ENCODE measurements around the gene CCP110.

CCP110 gene

DNA sequence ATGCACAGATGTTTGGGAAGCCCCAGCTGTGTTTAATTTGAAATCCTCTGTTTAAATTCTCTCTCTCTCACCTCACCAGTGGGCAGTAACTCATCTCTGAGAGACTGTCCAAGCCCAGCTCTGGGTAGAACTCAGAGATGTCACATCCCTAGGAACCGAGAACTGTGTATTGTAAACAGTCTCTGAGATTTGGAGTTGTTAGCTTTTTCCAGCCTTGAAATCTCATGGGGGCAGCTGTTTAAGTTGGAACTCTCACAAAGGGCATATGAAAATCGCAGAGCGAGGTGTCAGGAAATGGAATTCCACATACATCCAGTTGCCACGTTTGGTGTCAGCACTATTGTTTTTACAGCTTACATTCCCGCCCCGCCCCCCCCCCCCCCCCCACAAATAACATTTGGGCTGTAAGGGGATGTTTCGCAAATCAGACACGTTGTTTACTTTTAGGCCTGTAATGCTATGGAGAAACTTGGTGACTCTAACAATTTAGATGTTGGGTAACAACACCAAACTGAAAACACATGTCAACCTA lies 66.1 kb downstream of the CCP110 start:
- H3K27ac ChIP-seq, result no peak overlapping the region
- TF ChIP-seq, protein P1, sequence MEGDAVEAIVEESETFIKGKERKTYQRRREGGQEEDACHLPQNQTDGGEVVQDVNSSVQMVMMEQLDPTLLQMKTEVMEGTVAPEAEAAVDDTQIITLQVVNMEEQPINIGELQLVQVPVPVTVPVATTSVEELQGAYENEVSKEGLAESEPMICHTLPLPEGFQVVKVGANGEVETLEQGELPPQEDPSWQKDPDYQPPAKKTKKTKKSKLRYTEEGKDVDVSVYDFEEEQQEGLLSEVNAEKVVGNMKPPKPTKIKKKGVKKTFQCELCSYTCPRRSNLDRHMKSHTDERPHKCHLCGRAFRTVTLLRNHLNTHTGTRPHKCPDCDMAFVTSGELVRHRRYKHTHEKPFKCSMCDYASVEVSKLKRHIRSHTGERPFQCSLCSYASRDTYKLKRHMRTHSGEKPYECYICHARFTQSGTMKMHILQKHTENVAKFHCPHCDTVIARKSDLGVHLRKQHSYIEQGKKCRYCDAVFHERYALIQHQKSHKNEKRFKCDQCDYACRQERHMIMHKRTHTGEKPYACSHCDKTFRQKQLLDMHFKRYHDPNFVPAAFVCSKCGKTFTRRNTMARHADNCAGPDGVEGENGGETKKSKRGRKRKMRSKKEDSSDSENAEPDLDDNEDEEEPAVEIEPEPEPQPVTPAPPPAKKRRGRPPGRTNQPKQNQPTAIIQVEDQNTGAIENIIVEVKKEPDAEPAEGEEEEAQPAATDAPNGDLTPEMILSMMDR (conservative IDR thresholded peaks at IDR 0.05), result no peak

DNA sequence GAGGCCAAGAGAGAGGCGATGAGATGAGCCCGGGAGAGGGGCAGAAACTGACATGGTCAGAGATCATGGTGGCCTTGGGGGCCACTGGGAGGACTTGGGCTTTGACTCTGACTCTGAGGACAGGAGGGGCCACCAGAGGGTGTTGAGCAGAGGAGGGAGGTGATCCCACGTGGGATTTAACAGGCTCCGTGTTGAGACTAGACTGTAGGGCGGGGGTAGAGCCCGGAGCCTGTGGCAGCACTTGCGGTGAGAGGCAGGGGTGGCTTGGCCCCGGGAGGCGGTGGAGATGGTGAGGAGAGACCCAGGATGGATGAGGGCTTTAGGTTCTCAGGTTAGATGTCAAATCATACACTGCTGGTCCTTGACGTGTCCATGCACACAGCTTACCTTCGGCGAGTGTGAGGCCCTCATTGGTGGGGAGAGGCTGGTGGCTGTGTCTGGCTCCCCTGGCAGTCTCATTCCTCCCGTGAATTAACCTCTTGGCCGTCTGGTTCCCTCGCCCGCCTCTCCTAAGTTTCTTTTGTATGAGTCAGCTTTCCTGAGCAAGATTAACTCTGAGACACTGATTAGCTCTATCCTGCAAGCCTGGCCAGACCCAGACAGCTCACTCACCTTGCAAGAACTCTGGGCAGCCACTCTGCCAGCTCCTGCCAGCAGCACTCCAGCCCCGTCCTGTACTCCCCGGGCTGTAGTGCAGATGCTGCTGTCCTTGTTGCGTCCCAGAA lies 71.5 kb downstream of the CCP110 start:
- TF ChIP-seq, protein P1 (conservative IDR thresholded peaks at IDR 0.05), result no peak
- no peak overlapping the region for H3K27ac ChIP-seq

DNA sequence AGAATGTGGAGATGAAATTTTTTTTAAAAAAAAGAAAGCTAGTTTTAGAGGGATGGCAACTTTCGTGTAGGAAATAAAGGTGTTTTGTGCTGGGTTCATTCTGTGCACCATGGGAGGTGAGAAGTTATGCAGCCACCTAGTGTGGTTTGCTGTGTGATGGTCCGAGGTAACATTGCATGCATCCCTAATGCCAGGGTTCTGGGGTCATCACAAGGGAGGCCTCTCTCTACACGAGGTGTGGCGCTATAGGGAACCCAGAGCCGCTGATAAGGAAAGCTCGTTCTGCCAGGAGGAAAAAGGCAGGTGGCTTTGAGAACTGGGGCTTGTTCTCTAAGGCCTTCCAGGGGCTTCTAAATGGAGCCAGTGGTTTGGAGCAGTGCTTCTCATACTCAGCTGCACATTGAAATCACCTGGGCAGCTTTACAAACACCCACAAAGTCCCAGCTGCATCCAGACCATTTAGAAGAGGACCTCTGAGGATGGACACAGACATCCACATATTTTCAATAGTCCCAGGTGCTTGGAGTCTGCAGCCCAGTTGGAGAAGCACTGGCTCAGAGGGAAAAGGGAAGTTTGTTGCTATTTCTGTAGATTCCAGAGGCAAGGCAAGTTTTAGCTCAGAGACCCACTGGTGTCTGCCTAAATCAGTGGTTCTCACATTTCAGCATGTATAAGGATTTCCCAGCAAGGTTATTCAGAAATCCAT lies 75.2 kb downstream of the CCP110 start:
- no peak overlapping the region for H3K27ac ChIP-seq
- TF ChIP-seq, protein P1 (conservative IDR thresholded peaks at IDR 0.05), result no peak

DNA sequence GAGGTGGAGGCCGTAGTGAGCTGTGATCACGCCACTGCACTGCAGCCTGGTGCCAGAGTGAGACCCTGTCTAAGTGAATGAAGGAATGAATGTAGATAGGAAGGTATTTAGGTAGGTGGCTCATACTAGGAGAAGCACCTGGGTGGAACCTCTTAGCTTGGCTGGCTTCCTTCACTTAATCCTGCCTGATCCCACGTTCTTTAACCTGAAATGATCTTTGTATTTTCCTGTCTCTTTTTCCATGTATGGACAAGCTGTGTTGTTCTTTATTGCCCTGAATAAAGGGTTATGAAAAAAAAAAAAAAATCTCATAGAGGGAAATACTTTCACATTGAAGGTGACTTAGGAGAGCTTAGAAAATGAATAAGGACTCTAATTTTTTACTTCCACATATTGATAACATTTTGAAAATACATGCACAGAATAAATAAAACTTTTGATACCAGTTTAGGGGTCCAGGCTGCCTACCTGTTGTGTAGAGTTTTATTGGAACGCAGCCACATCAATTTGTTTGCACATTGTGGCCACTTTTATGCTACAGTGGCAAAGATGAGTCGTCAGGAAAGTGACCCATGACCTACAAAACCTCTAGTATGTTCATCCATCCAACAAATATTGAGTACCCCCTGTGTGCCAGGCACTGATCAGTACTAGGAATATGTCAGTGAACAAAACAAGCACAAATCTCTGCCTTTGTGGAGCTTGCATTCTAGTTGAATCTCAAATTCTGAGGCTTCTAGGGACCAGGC lies 76.4 kb downstream of the CCP110 start:
- H3K27ac ChIP-seq, result no peak overlapping the region
- TF ChIP-seq, protein P1 (conservative IDR thresholded peaks at IDR 0.05), result no peak

DNA sequence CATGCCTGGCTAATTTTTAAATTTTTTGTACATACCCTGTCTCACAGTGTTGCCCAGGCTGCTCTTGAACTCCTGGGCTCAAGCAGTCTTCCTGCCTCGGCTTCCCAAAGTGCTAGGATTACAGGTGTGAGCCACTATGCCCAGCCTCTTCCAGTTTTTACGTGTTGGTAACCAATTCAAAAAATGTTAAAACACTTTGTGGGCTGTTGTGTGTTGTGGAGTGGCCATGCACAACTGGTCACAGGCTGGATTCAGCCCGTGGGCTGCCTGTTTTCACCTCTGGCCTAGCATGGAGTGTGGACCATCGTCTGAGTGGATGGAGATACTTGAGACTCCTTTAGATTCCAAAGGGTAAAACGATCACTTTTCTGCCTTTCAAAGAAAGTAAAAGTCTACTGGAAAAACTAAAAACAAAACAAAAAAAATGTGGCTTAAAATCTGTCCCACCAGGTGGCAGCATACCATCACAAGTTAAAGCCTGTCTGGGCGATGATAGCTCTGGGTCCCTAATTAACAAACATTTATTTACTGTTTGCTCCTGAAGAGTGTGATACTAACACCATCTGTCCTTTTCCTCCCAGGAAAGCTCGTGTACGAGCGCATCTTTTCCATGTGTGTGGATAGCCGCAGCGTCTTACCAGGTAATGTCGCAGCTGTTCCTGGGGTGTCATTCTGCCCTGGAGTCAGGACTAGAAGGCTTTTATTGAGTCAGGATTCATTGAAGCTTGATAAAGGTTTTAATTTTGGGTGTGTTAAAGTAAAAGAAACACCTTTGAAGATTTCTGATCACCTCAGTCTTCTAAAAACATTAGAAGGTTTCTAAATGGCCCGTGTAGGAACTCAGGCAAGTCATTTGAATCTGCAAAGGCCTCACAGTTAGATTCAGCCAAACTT lies 77.6 kb downstream of the CCP110 start:
- TF ChIP-seq, protein P1 (conservative IDR thresholded peaks at IDR 0.05), result peak; percentile 68
- no peak overlapping the region for H3K27ac ChIP-seq
